ENCODE data around the gene SORCS3.

SORCS3 gene

GRCh38 chr10:105017116-105017515, 376.0 kb downstream of the SORCS3 start:
- no peak overlapping the region for H3K4me2 ChIP-seq (ENCODE audit: low read depth, low read length, poor library complexity, severe bottlenecking)
- no peak overlapping the region for H2AFZ ChIP-seq (ENCODE audit: low read length)
- H3K9me3 ChIP-seq (ENCODE audit: insufficient read depth, low read depth, low read length) = no peaks in the 10 kb centered on the region
- H4K20me1 ChIP-seq (ENCODE audit: insufficient read depth, low read length, poor library complexity, severe bottlenecking) = no peaks in the 10 kb centered on the region
- no peaks in the 10 kb centered on the region for H3K27me3 ChIP-seq (ENCODE audit: insufficient read depth, low read length, poor library complexity, severe bottlenecking)
- no peaks in the 10 kb centered on the region for H3K9me2 ChIP-seq (replicated peaks; ENCODE audit: low read depth, low read length)
- H3K36me3 ChIP-seq (ENCODE audit: insufficient read depth, low read length) = no peaks in the 10 kb centered on the region
- H3K79me2 ChIP-seq (ENCODE audit: insufficient read depth, low read length) = no peaks in the 10 kb centered on the region
- no peak overlapping the region for H3K9ac ChIP-seq (ENCODE audit: low read depth, low read length, poor library complexity, severe bottlenecking)
- TF ChIP-seq, protein P1, sequence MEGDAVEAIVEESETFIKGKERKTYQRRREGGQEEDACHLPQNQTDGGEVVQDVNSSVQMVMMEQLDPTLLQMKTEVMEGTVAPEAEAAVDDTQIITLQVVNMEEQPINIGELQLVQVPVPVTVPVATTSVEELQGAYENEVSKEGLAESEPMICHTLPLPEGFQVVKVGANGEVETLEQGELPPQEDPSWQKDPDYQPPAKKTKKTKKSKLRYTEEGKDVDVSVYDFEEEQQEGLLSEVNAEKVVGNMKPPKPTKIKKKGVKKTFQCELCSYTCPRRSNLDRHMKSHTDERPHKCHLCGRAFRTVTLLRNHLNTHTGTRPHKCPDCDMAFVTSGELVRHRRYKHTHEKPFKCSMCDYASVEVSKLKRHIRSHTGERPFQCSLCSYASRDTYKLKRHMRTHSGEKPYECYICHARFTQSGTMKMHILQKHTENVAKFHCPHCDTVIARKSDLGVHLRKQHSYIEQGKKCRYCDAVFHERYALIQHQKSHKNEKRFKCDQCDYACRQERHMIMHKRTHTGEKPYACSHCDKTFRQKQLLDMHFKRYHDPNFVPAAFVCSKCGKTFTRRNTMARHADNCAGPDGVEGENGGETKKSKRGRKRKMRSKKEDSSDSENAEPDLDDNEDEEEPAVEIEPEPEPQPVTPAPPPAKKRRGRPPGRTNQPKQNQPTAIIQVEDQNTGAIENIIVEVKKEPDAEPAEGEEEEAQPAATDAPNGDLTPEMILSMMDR (conservative IDR thresholded peaks at IDR 0.05; ENCODE audit: low read length) = no peak
- no peak for TF ChIP-seq EZH2phosphoT487 (IDR thresholded peaks at IDR 0.05; ENCODE audit: borderline replicate concordance)
- H3K4me3 ChIP-seq (ENCODE audit: low read length, poor library complexity, severe bottlenecking) = no peak overlapping the region
- H3F3A ChIP-seq (ENCODE audit: low read depth) = no peaks in the 10 kb centered on the region
- no peaks in the 10 kb centered on the region for H3K4me1 ChIP-seq (ENCODE audit: insufficient read depth, low read length, poor library complexity, severe bottlenecking)

GRCh38 chr10:105017691-105018090, 376.6 kb downstream of the SORCS3 start:
- H3K9me3 ChIP-seq (ENCODE audit: insufficient read depth, low read depth, low read length) = no peaks in the 10 kb centered on the region
- H3K27me3 ChIP-seq (ENCODE audit: insufficient read depth, low read length, poor library complexity, severe bottlenecking) = no peaks in the 10 kb centered on the region
- H2AFZ ChIP-seq (ENCODE audit: low read length) = no peak overlapping the region
- H3K4me3 ChIP-seq (ENCODE audit: low read length, poor library complexity, severe bottlenecking) = no peak overlapping the region
- no peaks in the 10 kb centered on the region for H3K9me2 ChIP-seq (replicated peaks; ENCODE audit: low read depth, low read length)
- H3K4me1 ChIP-seq (ENCODE audit: insufficient read depth, low read length, poor library complexity, severe bottlenecking) = no peaks in the 10 kb centered on the region
- no peak overlapping the region for H3K9ac ChIP-seq (ENCODE audit: low read depth, low read length, poor library complexity, severe bottlenecking)
- no peaks in the 10 kb centered on the region for H3K79me2 ChIP-seq (ENCODE audit: insufficient read depth, low read length)
- H3K36me3 ChIP-seq (ENCODE audit: insufficient read depth, low read length) = no peaks in the 10 kb centered on the region
- no peak overlapping the region for H3K4me2 ChIP-seq (ENCODE audit: low read depth, low read length, poor library complexity, severe bottlenecking)
- no peaks in the 10 kb centered on the region for H4K20me1 ChIP-seq (ENCODE audit: insufficient read depth, low read length, poor library complexity, severe bottlenecking)
- no peaks in the 10 kb centered on the region for H3F3A ChIP-seq (ENCODE audit: low read depth)
- TF ChIP-seq EZH2phosphoT487 (IDR thresholded peaks at IDR 0.05; ENCODE audit: borderline replicate concordance) = no peak
- TF ChIP-seq, protein P1 (conservative IDR thresholded peaks at IDR 0.05; ENCODE audit: low read length) = no peak

DNA sequence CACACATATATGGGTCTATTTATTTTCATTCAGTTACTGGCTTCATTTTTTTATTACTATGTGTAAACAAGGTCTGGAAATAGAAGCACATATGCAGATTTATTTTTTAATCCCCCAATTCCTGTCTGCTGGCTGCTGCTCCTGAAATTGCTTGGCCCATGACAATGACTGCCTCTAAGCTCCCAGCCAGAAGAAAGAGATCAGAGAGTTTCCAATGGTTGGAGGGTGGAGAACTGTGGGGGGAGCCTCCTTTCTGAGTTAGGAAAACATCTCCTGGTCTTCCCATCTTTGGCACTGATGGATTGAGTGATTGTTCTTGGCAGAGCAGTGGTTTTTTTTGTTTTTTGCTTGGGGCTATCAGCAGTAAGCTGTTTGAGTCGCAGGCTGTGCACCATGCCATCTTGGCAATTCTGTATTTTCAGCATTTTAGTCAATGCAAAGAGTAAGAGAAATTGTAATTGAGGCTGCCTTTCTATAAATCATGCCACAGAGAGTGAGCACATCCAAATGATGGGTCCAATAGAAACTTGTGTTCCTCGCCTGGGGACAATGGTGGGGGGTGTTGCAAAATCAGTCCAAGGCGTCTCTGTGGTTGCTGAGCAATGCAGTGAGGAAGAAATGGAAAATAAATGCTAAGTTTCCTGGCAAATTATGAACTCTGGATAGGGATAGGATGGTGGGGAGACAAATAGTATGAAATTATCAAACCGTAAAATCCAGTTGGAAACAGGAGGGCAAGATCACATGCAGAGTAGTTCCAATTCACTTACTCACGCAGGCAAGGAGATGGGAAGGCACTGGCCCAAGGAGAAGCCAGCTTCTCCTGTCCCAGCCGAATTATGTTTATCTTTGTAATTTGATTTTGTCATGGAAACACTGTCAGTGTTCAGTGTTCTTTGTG, 382.4 kb downstream of the SORCS3 start:
- no peaks in the 10 kb centered on the region for H3F3A ChIP-seq (ENCODE audit: low read depth)
- no peak overlapping the region for H3K9ac ChIP-seq (ENCODE audit: low read depth, low read length, poor library complexity, severe bottlenecking)
- TF ChIP-seq, protein P1 (conservative IDR thresholded peaks at IDR 0.05; ENCODE audit: low read length) = no peak
- TF ChIP-seq EZH2phosphoT487 (IDR thresholded peaks at IDR 0.05; ENCODE audit: borderline replicate concordance) = no peak
- H3K4me1 ChIP-seq (ENCODE audit: insufficient read depth, low read length, poor library complexity, severe bottlenecking) = no peaks in the 10 kb centered on the region
- no peaks in the 10 kb centered on the region for H3K79me2 ChIP-seq (ENCODE audit: insufficient read depth, low read length)
- H4K20me1 ChIP-seq (ENCODE audit: insufficient read depth, low read length, poor library complexity, severe bottlenecking) = no peaks in the 10 kb centered on the region
- no peak overlapping the region for H3K4me3 ChIP-seq (ENCODE audit: low read length, poor library complexity, severe bottlenecking)
- H3K9me2 ChIP-seq (replicated peaks; ENCODE audit: low read depth, low read length) = no peaks in the 10 kb centered on the region
- no peak overlapping the region for H2AFZ ChIP-seq (ENCODE audit: low read length)
- no peaks in the 10 kb centered on the region for H3K36me3 ChIP-seq (ENCODE audit: insufficient read depth, low read length)
- no peaks in the 10 kb centered on the region for H3K27me3 ChIP-seq (ENCODE audit: insufficient read depth, low read length, poor library complexity, severe bottlenecking)
- no peak overlapping the region for H3K4me2 ChIP-seq (ENCODE audit: low read depth, low read length, poor library complexity, severe bottlenecking)
- no peaks in the 10 kb centered on the region for H3K9me3 ChIP-seq (ENCODE audit: insufficient read depth, low read depth, low read length)

All from Loucy (cell line).